IPS-18c (cell line): ENCODE measurements around the gene RNF207.
"Not testable (repeated sequence)": the region's sequence is repeated elsewhere in the genome, so short reads cannot be mapped to it uniquely, and the experiment has no call there.

Experiments used
- H3K4me3 ChIP-seq: 2 replicates; pipeline ENCODE4 v1.7.0; 2013; ENCODE audit warnings: low read depth, mild to moderate bottlenecking, low read length, moderate library complexity; ENCODE audit not compliant: insufficient read depth
- H3K9me3 ChIP-seq: one replicate; pipeline ENCODE4 v1.6.1; 2013; ENCODE audit warnings: mild to moderate bottlenecking, low read length, moderate library complexity; ENCODE audit not compliant: control insufficient read depth, insufficient read depth

The RNF207 gene

DNA sequence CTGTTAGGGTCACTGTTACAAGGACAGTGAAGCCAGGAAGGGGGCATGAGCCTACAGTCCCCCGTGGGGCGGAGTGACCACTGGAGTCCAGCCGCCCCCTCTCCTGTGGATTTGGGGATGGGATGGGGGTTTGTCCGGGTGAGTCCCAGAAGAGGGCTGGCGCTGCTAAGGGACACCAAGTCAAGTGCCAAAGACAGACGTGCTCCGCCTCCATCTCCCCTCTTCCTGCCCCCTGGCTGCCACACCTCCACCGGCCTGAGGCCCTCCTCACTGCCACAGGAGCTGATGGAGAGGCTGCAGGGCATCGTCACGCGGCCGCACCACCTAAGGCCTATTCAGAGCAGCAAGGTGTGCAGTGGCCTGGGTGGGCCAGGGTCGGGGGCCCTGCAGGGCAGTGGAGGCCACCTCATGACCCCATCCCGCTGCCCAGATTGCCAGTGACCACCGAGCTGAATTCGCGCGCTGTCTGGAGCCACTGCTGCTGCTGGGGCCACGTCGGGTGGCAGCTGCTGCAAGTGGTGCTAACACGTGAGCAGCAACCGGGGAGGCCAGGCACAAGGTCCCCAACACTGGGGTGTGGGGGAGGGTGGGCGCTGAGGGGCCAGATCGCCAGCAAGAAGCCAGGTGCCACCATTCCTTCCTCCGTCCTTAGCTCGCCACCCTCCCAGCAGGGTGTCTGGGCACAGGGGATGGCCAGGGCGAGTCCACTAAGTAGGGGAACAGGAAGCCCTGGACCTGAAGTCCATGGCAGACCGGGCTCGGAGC, 4.9 kb downstream of the RNF207 start:
- H3K4me3 ChIP-seq, result no peak overlapping the region; the same call in 1 of the 2 replicates
- no peaks in the 10 kb centered on the region for H3K9me3 ChIP-seq

DNA sequence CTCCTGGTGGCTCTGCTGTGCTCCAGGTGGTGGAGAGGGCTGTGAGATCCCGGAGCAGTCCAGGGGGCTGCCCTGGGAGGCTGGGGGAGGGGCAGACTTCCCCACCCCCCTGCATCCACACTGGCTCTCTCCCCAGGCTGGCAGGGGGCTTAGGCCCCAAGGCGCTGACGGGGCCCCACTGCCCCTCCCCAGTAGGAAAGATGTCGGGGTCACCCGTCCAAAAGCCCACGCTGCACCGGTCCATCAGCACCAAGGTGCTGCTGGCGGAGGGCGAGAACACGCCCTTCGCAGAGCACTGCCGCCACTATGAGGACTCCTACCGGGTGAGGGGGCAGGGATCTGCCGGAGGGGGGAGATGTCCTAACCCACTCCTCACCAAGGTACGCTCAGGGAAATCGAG, 5.8 kb downstream of the RNF207 start:
- Histone ChIP-seq H3K4me3 (no peak overlapping the region), H3K9me3 (no peaks in the 10 kb centered on the region)

DNA sequence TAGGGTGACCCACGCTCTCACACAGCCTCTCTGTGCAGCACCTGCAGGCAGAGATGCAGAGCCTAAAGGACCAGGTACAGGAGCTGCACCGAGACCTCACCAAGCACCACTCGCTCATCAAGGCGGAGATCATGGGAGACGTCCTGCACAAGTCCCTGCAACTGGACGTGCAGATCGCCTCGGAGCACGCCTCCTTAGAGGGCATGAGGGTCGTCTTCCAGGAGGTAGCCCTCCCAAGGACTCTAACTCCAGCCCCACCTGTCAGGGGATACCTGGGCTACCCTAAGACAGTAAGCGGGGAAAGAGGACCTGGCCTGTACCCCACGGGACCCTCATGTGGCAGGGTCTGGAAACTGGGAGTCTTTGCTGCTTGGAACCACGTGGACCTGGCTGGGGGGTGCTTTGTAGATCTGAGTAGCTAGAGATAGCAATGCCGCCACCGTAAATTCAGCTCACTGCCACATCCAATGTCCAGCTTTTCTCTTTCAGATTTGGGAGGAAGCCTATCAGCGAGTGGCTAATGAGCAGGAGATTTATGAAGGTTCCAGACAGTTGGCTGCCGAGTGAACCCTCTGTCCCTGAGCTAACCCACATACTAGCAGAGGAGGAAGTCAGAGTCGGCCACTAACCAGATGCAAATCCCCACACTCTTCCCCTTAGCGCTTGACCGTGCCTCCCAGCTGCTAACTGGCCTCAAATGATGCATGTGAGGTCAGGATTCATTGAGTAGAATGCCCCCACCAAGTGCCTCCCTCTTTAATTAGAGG, 6.5 kb downstream of the RNF207 start:
- Histone ChIP-seq H3K9me3 (peaks cover under 1% of the 10 kb centered on the region), H3K4me3 (no peak overlapping the region)

DNA sequence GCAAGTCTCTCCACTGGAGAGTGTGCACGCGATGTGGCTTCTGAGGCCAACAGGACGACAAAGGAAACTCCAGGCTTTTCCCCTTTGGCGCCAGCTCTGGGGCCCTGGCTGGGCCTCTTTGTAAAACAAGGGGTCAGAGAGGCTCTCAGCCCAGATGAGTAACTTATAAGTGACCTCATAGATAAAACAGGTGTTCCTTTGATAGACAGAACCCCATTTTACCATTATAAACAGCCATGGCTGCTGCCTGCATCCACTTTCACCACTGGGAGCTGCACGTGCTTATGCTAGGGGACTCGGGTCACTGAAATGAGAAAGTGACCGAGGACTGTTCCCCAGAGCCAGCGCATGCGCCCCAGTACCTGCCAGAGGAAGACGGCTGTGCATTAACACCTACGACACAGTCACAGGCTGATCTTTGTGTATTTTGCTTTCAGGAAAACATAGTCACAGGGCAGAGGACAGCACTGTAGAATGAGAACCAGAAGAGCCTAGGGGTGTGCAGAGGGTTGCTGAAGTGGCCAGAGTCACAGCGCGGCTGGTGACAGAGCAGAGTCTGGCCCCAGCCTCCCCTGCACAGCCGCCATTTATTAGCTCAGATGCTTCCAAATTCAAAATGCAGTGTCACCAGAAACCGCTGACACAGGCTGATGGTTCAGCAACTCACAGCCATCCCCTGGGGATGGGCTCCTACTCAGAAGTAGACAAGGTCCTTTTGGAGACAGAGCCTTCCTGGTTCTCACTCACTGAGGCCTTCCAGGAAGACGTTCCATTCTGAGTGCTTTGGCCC, 12.7 kb downstream of the RNF207 start:
- Histone ChIP-seq H3K9me3 (peaks cover 2% of the 10 kb centered on the region), H3K4me3 (no peak overlapping the region)

DNA sequence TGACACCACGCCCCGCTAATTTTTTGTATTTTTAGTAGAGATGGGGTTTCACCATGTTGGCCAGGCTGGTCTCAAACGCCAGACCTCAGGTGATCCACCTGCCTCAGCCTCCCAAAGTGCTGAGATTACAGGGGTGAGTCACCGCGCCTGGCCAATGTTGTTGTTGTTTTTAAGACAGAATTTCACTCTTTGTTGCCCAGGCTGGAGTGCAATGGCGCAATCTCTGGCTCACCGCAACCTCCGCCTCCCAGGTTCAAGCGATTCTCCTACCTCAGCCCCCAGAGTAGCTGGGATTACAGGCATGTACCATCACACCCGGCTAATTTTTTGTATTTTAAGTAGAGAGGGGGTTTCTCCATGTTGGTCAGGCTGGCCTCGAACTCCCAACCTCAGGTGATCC, 13.7 kb downstream of the RNF207 start:
- not testable (repeated sequence) for H3K9me3 ChIP-seq, H3K4me3 ChIP-seq

DNA sequence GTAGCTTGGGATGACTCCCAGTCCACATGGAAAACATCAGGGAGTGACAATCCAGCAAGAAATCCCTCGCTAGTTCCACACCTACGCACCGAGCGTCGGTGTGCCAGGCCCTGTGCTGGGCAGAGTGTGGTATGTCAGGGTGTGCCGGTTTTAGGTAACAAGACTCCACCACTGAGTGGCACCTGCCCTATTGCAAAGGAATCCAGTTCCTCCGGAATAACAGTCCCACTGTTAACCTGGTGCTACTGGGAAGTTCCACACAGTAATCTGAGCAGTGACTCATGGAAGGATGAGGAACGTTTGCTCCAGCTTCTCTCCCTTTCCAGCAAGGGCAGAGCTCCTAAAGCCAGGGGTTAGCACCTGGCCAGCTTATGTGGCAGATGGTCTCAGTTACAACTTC, 14.3 kb downstream of the RNF207 start:
- H3K4me3 ChIP-seq, result no peak overlapping the region
- H3K9me3 ChIP-seq, result peaks cover 2% of the 10 kb centered on the region

DNA sequence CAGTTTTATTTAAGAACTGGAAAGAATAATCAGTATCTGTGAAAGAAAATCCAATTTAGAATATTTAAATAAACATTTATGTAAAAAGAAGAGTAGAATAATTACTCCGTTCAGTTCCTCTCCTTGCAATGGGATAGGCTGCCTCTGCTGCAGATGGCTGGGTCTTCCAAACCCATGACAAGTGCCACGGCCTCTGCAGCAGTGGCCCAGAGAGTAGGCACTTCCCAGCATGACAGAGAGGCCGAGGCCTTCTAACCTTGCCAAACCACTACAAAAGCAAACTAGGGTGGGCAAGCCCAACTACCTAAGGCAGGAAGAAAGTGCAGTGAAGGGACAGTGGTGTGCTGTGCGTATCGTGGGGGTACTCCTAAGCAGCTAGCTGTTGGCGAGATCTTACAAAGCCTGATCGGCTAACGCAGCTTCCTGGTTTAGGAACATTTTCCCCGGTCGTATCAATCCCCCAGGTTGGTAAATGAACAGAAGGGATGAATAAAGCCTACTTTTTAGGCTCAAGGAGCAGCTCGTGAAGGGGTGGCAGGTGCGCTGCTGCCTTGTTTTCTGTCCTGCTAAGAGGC, 15.4 kb downstream of the RNF207 start:
- H3K4me3 ChIP-seq, result no peak overlapping the region
- H3K9me3 ChIP-seq, result peaks cover 2% of the 10 kb centered on the region

DNA sequence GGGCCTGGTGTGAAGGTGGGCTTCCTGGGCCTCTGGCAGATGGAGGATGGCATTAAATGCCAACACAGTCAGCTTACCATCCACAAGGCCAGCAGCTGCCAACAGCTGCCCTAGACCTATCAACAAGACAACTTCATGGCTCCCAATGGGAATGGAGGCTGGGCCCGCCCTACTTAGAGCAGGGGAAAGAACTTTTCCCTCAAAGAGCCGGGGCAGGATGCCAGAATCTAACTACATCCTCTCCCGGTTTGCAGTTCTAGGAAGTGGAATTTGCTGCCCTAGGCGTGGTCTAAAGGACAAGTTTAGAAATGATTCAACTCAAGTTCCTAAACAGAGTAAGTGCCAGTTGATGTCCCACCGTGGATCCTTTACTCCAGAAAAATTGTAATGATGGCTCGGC, 16.7 kb downstream of the RNF207 start:
- H3K4me3 ChIP-seq, result no peak overlapping the region
- H3K9me3 ChIP-seq, result no peaks in the 10 kb centered on the region

DNA sequence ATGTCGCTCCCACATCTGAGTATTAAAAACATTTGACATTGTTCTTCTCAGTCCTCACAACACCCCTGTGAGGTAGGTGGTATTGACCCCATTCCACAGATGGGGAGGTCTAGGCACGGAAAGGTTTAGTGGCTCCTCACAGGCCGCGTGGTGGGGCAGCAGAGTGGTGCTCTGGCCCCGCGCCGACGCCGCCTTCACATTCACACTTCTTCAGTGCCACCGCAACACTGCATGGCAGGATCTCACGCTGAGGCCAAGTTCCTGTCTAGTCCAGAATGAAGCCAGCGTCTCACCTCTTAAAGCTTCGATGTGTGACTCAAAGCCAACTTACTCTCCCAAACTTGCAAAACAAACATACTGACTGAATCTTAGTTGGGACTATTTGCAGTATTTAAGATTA, 17.7 kb downstream of the RNF207 start:
- Histone ChIP-seq H3K4me3 (no peak overlapping the region), H3K9me3 (no peaks in the 10 kb centered on the region)

DNA sequence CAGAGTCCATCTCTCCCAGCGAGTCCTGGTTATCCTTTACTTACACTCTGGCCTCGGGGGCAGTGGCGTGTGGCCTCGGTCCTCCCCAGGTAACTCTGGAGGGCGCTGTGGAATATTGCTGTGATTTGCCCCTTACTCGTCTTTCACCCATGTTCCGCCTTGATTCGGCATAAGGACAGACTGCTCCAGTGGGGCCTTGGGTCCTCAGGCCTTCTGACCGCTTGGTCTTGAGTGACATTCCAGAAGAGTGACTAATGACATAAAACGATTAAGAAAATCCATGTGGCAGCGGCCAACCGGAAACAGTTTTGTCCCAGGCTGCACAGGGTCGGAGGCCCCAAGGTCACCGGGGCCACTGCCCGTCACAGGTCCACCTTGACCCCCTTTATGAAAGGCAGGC, 18.8 kb downstream of the RNF207 start:
- no peak overlapping the region for H3K4me3 ChIP-seq
- no peaks in the 10 kb centered on the region for H3K9me3 ChIP-seq

DNA sequence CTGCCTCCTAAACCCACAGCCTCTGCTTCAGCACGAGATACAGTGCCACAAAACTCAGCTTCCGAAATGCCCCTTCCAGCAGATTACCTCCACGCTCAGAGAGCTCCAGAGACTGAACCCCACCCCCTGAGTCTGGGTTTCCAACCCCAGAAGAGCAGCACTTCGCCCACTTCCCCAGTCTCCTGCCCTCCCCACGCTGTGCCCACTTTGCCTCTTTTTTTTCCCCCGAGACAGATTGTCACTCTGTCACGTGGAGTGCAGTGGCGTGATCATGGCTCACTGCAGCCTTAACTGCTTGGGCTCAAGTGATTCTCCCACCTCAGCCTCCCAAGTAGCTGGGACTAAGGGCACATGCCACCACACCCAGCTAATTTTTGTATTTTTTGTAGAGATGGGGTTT, 19.7 kb downstream of the RNF207 start:
- H3K4me3 ChIP-seq, result no peak overlapping the region
- H3K9me3 ChIP-seq, result no peaks in the 10 kb centered on the region

DNA sequence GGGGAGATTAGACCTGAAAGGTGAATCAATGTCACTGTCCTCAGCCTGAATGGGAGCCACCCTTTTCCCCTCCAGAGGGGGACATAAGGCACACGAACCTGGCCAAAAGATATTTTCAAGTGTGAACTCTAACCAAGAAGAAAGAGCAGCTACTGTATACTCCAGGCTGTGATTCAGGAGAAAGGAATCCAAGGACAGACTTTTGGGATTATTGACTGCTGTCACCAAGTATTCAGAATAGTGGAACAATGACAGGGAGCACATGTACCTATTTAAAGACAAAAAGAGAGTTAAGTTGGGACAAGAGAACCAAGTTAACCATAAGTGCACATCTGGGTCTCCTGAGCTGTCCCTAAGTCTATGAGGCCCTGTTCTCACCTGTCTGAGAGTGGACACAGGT, 27.5 kb downstream of the RNF207 start:
- Histone ChIP-seq H3K9me3 (peaks cover 3% of the 10 kb centered on the region), H3K4me3 (no peak overlapping the region)

DNA sequence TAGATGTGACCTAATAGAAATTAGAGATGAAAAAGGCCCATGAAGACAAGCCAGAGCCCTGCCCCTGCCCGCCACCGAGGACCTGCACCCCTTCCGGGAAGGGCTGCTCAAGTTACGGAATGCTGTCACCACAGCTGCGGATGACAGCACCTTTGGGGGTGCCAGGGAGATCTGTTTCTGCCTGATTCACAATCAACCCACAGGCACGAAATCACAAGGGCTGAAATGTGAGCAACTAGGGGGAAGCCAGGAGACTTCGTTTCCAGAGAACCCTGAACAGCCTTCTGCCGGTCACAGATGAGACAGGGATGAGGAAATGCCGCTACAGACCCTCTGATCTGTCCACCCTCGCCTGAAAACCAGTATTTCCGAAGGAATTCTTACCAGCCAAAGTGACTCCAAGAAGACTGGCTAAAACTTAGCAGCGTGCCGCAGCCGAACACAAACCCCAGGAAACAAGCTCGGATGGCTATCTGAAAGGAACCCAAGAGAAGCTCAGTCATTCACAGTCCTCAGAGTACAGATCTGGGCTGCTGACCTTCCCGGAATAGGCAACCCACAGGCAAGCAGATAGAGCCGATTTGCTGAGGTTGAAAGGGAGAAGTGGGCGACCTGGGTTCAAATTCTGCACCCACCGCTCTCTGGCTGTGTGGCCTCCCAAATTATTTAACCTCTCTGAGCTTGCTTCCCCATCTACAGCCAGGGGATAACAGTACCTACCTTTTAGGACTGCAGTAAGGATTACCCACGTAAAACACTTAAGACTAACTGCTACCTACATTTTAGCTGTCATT, 28.8 kb downstream of the RNF207 start:
- Histone ChIP-seq H3K9me3 (peaks cover 3% of the 10 kb centered on the region), H3K4me3 (peak overlapping the region; percentile 84)

DNA sequence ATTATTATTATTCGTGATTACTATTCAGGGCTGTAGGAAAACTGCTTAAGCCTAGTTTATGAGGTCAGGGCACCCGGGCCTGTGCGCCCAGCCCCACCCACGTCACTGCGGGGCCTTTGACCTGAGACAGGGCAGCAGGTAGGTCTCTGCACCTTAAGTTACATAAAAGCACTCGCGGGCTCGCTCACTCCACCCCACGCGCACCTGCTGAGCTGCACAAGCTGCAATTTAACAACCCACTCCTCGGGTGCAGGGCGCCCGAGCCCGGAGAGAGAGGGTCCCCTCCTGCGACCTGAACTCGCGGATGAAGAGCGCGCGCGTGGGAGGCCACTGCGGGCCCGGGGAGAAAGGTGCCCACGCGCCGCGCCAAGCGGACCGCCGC, 29.4 kb downstream of the RNF207 start:
- H3K9me3 ChIP-seq, result peaks cover 3% of the 10 kb centered on the region
- H3K4me3 ChIP-seq, result peak overlapping the region; percentile 84

DNA sequence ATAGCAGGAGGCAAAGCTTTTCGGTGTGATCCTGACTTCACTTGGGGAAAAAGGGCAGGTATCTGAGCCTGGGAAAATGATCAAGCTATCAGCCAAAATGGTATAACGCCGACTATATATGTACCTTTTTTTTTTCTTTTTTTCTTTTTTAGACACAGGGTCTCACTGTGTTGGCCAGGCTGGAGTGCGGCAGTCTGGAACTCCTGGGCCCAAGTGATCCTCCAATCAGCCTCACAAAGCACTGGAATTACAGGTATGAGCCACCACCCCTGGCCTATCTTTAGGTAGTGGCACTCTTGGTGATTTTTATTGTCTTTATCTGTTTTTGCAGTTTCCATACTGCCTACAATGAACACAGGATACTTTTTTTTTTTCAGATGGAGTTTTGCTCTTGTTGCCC, 31.2 kb downstream of the RNF207 start:
- H3K4me3 ChIP-seq, result no peak overlapping the region
- H3K9me3 ChIP-seq, result peaks cover 3% of the 10 kb centered on the region

DNA sequence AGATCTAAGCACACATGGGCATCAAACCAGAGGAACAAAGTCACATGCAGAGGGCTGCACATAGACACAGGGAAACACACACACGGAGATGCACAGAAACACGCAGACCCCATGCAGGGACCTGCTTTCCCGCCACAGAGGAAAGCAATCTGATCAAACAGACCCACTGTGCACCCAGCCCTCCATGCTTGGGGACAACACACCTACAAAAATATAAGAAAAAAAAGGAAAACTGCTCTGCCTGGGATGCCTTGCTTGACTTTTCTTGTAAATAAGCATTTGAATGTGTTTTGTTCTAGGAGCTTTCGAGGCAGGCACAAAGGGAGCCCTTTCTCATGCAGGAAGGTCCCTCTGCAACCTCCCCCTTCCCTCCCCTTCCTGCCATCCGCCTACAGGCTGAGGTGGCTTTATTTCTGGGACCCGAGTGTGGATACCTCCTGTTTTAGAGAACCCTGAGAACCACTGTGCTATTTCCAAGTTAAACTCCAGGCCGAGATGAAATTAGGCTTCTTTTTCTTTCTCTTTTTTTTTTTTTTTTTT, 33.4 kb downstream of the RNF207 start:
- H3K4me3 ChIP-seq, result peak overlapping the region; percentile 40
- peaks cover 3% of the 10 kb centered on the region for H3K9me3 ChIP-seq
